Activated T-helper 1 cell treated with anti-CD3 and anti-CD28 coated beads, Interleukin-12 subunit alpha, Interleukin-12 subunit beta, Interleukin-2, Interleukin-4 antibody, amounts not matched to agents 30 ng/mL and 10 ng/mL and 1 ng/mL, durations not matched to agents 14 hours and 24 hours and 36 hours (primary cell): ENCODE measurements around the gene CALY. TPM values are rescaled to one million over a fixed set of nuclear protein-coding genes. Genes with fewer than 3 reads are reported as not detected.
"Not testable (repeated sequence)": the region's sequence is repeated elsewhere in the genome, so short reads cannot be mapped to it uniquely, and the experiment has no call there.

Source experiments
- DNase-seq: peaks from one replicate; pipeline ENCODE4 v3.0.0; 2021; ENCODE audit warnings: low spot score
- H3K27ac Mint-ChIP-seq: one replicate; pipeline ENCODE4 v1.8.0; 2021; ENCODE audit warnings: mild to moderate bottlenecking, mixed read lengths
- H3K27me3 Mint-ChIP-seq: one replicate; pipeline ENCODE4 v1.8.0; 2022; ENCODE audit warnings: mild to moderate bottlenecking, moderate library complexity, mixed read lengths; ENCODE audit not compliant: insufficient read depth
- H3K36me3 Mint-ChIP-seq: one replicate; pipeline ENCODE4 v1.8.0; 2021; ENCODE audit warnings: low read depth, mixed read lengths
- H3K4me1 Mint-ChIP-seq: one replicate; pipeline ENCODE4 v1.8.0; 2021; ENCODE audit warnings: low read depth, mixed read lengths
- H3K4me3 Mint-ChIP-seq: one replicate; pipeline ENCODE4 v1.8.0; 2021; ENCODE audit warnings: mild to moderate bottlenecking, moderate library complexity, mixed read lengths
- H3K9me3 Mint-ChIP-seq: one replicate; pipeline ENCODE4 v1.8.0; 2021; ENCODE audit warnings: mixed read lengths
- intact Hi-C: fragments of 100-400 bp; cut with micrococcal nuclease; formaldehyde crosslinking; loops from one replicate; pipeline ENCODE4 v1.15.1; 2024
- total RNA-seq: library from RNA; stranded (reverse); gene quantifications from 2 replicates; pipeline ENCODE4 v1.2.3, GENCODE V29; 2022

CALY gene
- total RNA-seq, 1 donor from 2014 or later: not detected

DNA sequence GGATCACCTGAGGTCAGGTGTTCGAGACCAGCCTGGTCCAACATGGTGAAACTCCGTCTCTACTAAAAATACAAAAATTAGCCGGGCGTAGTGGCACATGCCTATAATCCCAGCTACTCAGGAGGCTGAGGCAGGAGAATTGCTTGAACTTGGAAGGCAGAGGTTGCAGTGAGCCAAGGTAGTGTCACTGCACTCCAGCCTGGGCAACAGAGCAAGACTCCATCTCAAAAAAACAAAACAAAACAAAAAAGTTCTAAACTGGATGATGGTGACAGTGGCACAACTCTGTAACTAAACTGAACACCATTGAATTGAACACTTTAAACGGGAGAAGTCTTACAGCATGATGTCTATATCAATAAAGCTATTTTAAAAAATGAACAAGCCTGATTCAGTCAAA, 39.5 kb upstream of the CALY start:
- H3K36me3 Mint-ChIP-seq, H3K9me3 Mint-ChIP-seq, DNase-seq, H3K4me1 Mint-ChIP-seq: not testable (repeated sequence)
- Mint-ChIP-seq H3K4me3 (peak overlapping the region; percentile 65), H3K27me3 (peaks cover 16% of the 10 kb centered on the region), H3K27ac (peak overlapping the region; percentile 48)
- intact Hi-C loops: loop anchor here (5.0 to 10.0 kb wide), 3 partner anchors 114 to 1191 kb away; partner anchors contain the start of gene DPYSL4

GRCh38 chr10:133375357-133376115, 38.8 kb upstream of the CALY start:
- Mint-ChIP-seq H3K4me3 (peak overlapping the region; percentile 62), H3K27me3 (peaks cover 16% of the 10 kb centered on the region), H3K27ac (peak overlapping the region; percentile 48), H3K36me3 (peaks cover 5% of the 10 kb centered on the region), H3K4me1 (peaks cover 5% of the 10 kb centered on the region), H3K9me3 (no peaks in the 10 kb centered on the region)
- intact Hi-C loops: loop anchor here (5.0 to 10.0 kb wide), 3 partner anchors 113 to 1191 kb away; partner anchors contain the start of gene DPYSL4
- DNase-seq: no peak

GRCh38 chr10:133373174-133374090, 36.7 kb upstream of the CALY start, which contains the start of gene ECHS1:
Gene ECHS1, minus strand, starts transcription at chr10:133373354. Its CDS starts 21 bp downstream, at chr10:133373333.
- H3K4me3 Mint-ChIP-seq: peak within 1 kb of the TSS; percentile 91
- peak; percentile 95 for DNase-seq
- peaks cover 5% of the 10 kb centered on the region for H3K4me1 Mint-ChIP-seq
- intact Hi-C loops: loop anchor here (1.0 to 10.0 kb wide), 6 partner anchors 15 to 1189 kb away; partner anchors contain the start of genes DPYSL4, FUOM and MTG1
- peaks cover 8% of the 10 kb centered on the region for H3K36me3 Mint-ChIP-seq
- peak within 1 kb of the TSS; percentile 84 for H3K27ac Mint-ChIP-seq
- no peaks in the 10 kb centered on the region for H3K9me3 Mint-ChIP-seq
- peaks cover 16% of the 10 kb centered on the region for H3K27me3 Mint-ChIP-seq

DNA sequence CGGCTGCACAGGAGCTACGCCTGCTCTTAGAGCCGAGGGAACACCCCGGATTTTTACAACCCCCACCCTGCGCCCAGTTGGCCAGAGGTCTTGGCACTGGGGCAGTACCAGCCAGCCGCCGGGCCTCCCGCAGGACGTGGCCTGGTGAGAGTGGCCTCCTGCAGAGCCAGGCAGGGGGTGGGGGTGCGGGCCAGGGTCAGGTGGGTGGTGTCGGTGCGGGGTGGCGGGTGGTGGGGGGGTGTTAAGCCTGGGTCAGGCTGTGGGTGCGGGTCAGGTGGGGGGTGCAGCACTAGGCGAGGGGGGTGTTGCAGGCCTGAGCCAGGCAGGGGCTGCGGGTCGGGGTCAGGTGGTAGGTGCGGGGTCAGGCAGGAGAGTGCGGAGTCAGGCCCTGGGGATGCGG, 35.8 kb upstream of the CALY start:
- peaks cover 16% of the 10 kb centered on the region for H3K27me3 Mint-ChIP-seq
- DNase-seq: no peak
- intact Hi-C loops: loop anchor here (10.0 kb wide), 2 partner anchors 918 to 1188 kb away; partner anchors contain the start of gene DPYSL4
- H3K27ac Mint-ChIP-seq: no peak overlapping the region
- peaks cover 5% of the 10 kb centered on the region for H3K4me1 Mint-ChIP-seq
- H3K4me3 Mint-ChIP-seq: peak overlapping the region; percentile 85
- H3K36me3 Mint-ChIP-seq: peaks cover 12% of the 10 kb centered on the region
- H3K9me3 Mint-ChIP-seq: no peaks in the 10 kb centered on the region

DNA sequence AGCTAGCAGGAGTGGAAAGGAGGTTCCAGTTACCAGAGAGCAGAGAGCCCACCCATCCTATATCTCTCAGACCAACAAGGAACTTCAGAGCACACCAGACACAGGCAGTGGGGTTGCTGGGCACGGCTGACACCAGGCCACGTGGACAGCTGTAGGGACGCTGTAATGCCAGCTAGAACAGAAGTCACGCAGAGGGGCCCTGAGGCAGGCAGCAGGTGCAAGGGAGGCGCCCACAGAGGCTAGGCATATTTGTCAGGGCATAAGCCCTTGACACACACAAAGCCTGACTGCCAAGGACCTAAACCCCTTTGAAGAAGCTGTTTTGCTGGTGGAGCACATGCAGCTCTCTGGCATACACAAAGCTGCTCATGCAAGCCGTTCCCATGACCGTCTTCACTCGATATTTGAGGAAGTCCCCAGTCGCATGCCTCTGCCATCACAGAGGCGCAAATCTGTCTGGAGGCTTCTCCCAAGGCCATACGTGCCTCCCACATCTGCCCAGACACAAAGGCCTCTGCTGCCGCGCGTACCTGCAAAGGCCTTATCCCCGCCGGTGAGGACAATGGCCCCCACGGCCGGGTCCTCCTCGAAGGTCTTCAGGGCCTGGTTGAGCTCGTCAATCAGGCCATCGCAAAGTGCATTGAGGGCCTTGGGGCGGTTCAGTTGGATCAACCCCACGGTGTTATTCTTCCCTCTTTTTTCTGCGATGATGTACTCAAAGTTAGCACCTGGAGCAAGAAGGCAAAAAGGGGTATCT, 33.5 kb upstream of the CALY start:
- peak overlapping the region; percentile 51 for H3K4me3 Mint-ChIP-seq

DNA sequence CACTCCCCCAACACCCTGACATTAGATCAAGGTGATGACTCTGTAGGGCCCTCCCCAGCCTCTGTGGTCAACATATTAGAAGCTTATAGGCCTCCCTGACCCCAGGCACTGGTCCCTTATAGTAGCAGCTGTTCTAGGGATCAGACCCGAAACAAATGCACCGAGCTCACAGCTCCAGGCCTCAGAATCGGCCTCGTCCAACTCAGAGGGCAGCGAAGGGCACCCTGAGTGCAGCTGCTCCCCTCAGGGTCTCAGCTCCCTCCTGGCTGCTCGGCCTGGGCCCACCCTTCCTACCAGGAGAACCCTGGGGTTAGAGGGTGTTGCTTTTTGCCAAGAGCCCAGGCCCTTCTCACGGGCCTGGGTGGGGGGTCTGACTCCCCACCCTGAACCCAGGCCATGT, 31.5 kb upstream of the CALY start:
- Mint-ChIP-seq H3K4me3 (no peak overlapping the region), H3K27ac (no peak overlapping the region), H3K9me3 (no peaks in the 10 kb centered on the region), H3K27me3 (no peaks in the 10 kb centered on the region), H3K4me1 (no peaks in the 10 kb centered on the region), H3K36me3 (peaks cover 15% of the 10 kb centered on the region)
- no peak for DNase-seq
- intact Hi-C loops: no loop called here

More for the DNA sequence above, 33.5 kb upstream of the CALY start:
- peaks cover 12% of the 10 kb centered on the region for H3K36me3 Mint-ChIP-seq
- no peaks in the 10 kb centered on the region for H3K9me3 Mint-ChIP-seq
- intact Hi-C loops: loop anchor here (10.0 kb wide), 2 partner anchors 915 to 1185 kb away; partner anchors contain the start of gene DPYSL4
- peaks cover 5% of the 10 kb centered on the region for H3K4me1 Mint-ChIP-seq
- H3K27ac Mint-ChIP-seq: no peak overlapping the region
- no peak for DNase-seq
- H3K27me3 Mint-ChIP-seq: peaks cover 7% of the 10 kb centered on the region

DNA sequence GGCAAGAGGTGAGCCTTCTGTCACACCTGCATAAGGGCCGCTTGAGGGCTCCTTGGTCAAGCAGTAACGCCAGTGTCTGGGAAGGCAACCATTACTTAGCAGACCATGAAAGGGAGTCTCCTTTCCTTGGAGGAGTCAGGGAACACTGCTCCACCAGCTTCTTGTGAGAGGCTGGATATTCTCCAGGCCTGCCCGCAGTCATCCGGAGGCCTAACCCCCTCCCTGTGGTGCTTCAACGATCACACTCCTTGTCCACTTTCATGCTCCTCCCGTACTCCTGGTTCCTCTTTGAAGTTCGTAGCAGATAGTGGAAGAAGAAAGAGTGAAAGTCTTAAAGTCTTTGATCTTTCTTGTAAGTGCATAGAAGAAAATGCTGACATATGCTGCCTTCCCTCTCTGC, 30.8 kb upstream of the CALY start:
- H3K36me3 Mint-ChIP-seq: peaks cover 15% of the 10 kb centered on the region
- H3K27me3 Mint-ChIP-seq, H3K27ac Mint-ChIP-seq, H3K4me3 Mint-ChIP-seq, intact Hi-C loops, H3K9me3 Mint-ChIP-seq, DNase-seq, H3K4me1 Mint-ChIP-seq: not testable (repeated sequence)

- H3K27me3 Mint-ChIP-seq: no peaks in the 10 kb centered on the region
Measured at GRCh38 chr10:133366751-133367150, 30.1 kb upstream of the CALY start.

GRCh38 chr10:133366130-133366478, 29.4 kb upstream of the CALY start:
- no peaks in the 10 kb centered on the region for H3K27me3 Mint-ChIP-seq

More at GRCh38 chr10:133366751-133367150, 30.1 kb upstream of the CALY start:
- no peaks in the 10 kb centered on the region for H3K9me3 Mint-ChIP-seq
- H3K4me3 Mint-ChIP-seq: no peak overlapping the region
- intact Hi-C loops: no loop called here
- no peaks in the 10 kb centered on the region for H3K4me1 Mint-ChIP-seq
- no peak for DNase-seq
- H3K27ac Mint-ChIP-seq: no peak overlapping the region
- peaks cover 19% of the 10 kb centered on the region for H3K36me3 Mint-ChIP-seq

GRCh38 chr10:133365461-133366129, 28.9 kb upstream of the CALY start:
- Mint-ChIP-seq H3K4me1 (no peaks in the 10 kb centered on the region), H3K36me3 (peaks cover 21% of the 10 kb centered on the region), H3K9me3 (no peaks in the 10 kb centered on the region), H3K27ac (no peak overlapping the region), H3K27me3 (no peaks in the 10 kb centered on the region), H3K4me3 (no peak overlapping the region)
- no peak for DNase-seq
- intact Hi-C loops: no loop called here

More at GRCh38 chr10:133366130-133366478, 29.4 kb upstream of the CALY start:
- no peak for DNase-seq
- no peak overlapping the region for H3K27ac Mint-ChIP-seq
- H3K9me3 Mint-ChIP-seq: no peaks in the 10 kb centered on the region
- no peaks in the 10 kb centered on the region for H3K4me1 Mint-ChIP-seq
- no peak overlapping the region for H3K4me3 Mint-ChIP-seq
- intact Hi-C loops: no loop called here
- H3K36me3 Mint-ChIP-seq: peaks cover 21% of the 10 kb centered on the region

GRCh38 chr10:133364645-133365431, 28.1 kb upstream of the CALY start:
- Mint-ChIP-seq H3K36me3 (peaks cover 17% of the 10 kb centered on the region), H3K4me3 (no peak overlapping the region), H3K27me3 (no peaks in the 10 kb centered on the region), H3K4me1 (no peaks in the 10 kb centered on the region), H3K27ac (no peak overlapping the region), H3K9me3 (no peaks in the 10 kb centered on the region)
- no peak for DNase-seq
- intact Hi-C loops: no loop called here
